Progenitor cell of endocrine pancreas (in vitro differentiated cells): Measurements from ENCODE around the gene PIK3R6. TPM values are rescaled to one million over a fixed set of nuclear protein-coding genes. Genes with fewer than 3 reads are reported as not detected.

Experiments used
- DNase-seq: peaks from one replicate; pipeline ENCODE4 v3.0.0; 2021; ENCODE audit warnings: low spot score; ENCODE audit not compliant: unreplicated experiment
- H3K27ac Mint-ChIP-seq: 2 replicates; pipeline ENCODE4 v1.8.0; 2021; ENCODE audit warnings: mild to moderate bottlenecking, moderate library complexity, mixed read lengths
- H3K27me3 Mint-ChIP-seq: 2 replicates; pipeline ENCODE4 v1.8.0; 2021; ENCODE audit warnings: mixed read lengths
- H3K36me3 Mint-ChIP-seq: 2 replicates; pipeline ENCODE4 v1.8.0; 2022; ENCODE audit warnings: mixed read lengths; ENCODE audit not compliant: insufficient read depth
- H3K4me1 Mint-ChIP-seq: 2 replicates; pipeline ENCODE4 v1.8.0; 2021; ENCODE audit warnings: low read depth, mixed read lengths
- H3K4me3 Mint-ChIP-seq: 2 replicates; pipeline ENCODE4 v1.8.0; 2021; ENCODE audit warnings: low read depth, mild to moderate bottlenecking, moderate library complexity, mixed read lengths
- H3K9me3 Mint-ChIP-seq: 2 replicates; pipeline ENCODE4 v1.8.0; 2021; ENCODE audit warnings: low read depth, mixed read lengths
- CTCF ChIP-seq: fragments of 200-600 bp; sonication (generic); IDR thresholded peaks from one replicate; pipeline ENCODE4 v1.5.0; 2021; ENCODE audit warnings: antibody characterized with exemption, mild to moderate bottlenecking; ENCODE audit not compliant: unreplicated experiment
- total RNA-seq: library from RNA; stranded (reverse); gene quantifications from 2 replicates; pipeline ENCODE4 v1.2.1, GENCODE V29; 2021

Gene PIK3R6
- total RNA-seq, 1 donor from 2014 or later = 0.07 TPM

DNA sequence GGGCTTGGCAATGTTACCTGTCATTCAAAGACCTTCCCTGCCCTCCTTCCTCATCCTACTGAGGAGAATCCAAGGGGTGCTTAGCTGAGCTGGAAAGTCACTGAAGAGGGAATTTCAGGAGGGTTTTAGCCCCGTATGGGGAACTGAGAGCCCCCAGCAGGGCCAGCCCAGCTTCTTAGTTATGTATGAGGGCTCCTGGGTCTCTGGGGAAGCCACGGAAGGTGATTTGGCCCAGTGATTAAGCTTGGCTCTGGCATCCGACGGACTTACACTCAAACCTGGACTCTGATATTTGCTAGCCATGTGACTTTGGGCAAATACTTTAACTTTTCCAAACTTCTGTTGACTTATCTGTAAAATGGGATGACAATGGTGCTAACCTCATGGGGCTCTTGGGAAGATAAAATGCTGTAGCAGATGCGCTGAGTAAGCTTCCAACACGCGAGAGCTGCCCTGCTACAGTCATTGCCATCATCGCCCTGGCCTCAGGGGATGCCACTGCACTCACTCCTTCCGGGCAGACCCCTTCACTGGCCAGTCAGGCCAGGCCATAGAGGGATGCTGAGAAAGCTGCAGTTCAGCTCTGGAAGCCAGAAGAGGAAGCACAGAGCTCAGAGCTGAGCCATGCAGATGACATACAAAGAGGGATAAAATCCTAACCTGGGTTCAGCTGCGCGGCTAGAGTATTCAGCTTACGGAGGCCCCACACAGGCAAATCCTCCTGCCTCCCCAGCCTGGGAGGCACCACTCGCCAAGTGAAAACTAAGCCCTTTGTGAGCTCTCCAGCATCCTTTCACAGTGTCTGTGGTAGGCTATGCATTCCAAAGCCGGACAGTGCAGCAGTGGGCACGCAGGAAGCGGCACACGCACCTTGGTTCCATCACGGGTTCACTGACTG lies 44.9 kb upstream of the PIK3R6 start:
- peaks cover 5% of the 10 kb centered on the region for H3K9me3 Mint-ChIP-seq
- no peak overlapping the region for H3K27ac Mint-ChIP-seq

GRCh38 chr17:8910969-8911604 lies 43.6 kb upstream of the PIK3R6 start:
- Mint-ChIP-seq H3K4me3 (no peak overlapping the region), H3K27ac (no peak overlapping the region), H3K9me3 (no peaks in the 10 kb centered on the region), H3K4me1 (no peaks in the 10 kb centered on the region), H3K27me3 (peaks cover 49% of the 10 kb centered on the region), H3K36me3 (no peaks in the 10 kb centered on the region)
- TF ChIP-seq CTCF = no peak
- DNase-seq = no peak

More for the DNA sequence above, 44.9 kb upstream of the PIK3R6 start:
- TF ChIP-seq CTCF = no peak
- no peak for DNase-seq
- H3K4me1 Mint-ChIP-seq = no peaks in the 10 kb centered on the region
- peaks cover 49% of the 10 kb centered on the region for H3K27me3 Mint-ChIP-seq
- H3K36me3 Mint-ChIP-seq = no peaks in the 10 kb centered on the region
- no peak overlapping the region for H3K4me3 Mint-ChIP-seq

DNA sequence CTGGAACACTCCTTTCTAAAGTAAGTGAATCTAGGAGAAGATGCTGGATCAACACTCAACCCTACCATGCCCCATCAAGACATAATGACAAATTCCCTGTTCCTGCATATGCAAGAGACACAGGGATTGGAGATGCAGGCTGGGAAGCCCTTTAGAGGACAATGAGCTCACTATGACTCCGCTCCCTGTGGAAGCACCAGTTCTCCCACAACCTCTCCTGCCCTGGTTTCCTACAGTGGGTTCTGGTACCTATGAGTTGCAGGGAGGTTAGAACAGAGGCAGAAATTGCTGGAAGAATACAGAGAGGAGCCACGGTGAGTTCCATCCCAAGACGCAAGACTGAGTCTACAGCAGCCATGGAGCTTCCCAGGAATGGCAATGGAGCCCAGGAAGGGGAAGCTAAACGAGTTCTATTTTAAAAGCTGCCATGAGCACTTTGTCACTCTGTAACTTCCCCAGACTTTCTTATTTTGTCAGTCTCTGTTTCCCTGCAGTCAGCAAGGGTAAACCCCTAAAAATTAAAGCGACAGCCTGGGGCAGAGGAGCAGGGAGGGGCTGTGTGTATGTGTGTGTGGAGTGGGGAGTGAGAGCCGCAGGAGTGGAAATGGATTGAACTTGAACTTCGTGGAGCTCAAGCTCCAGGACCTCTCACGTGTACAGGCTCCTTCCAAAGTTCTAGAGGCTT lies 42.3 kb upstream of the PIK3R6 start:
- H3K27ac Mint-ChIP-seq = no peak overlapping the region
- H3K27me3 Mint-ChIP-seq = peaks cover 51% of the 10 kb centered on the region
- no peaks in the 10 kb centered on the region for H3K9me3 Mint-ChIP-seq
- TF ChIP-seq CTCF = no peak
- H3K4me1 Mint-ChIP-seq = no peaks in the 10 kb centered on the region
- H3K36me3 Mint-ChIP-seq = no peaks in the 10 kb centered on the region
- no peak for DNase-seq
- H3K4me3 Mint-ChIP-seq = no peak overlapping the region

- H3K36me3 Mint-ChIP-seq = no peaks in the 10 kb centered on the region
- no peaks in the 10 kb centered on the region for H3K9me3 Mint-ChIP-seq
- peaks cover 2% of the 10 kb centered on the region for H3K4me1 Mint-ChIP-seq
- no peak overlapping the region for H3K4me3 Mint-ChIP-seq
- H3K27ac Mint-ChIP-seq = no peak overlapping the region
- TF ChIP-seq CTCF = no peak
- DNase-seq = no peak
- peaks cover 24% of the 10 kb centered on the region for H3K27me3 Mint-ChIP-seq
Measured at GRCh38 chr17:8905331-8905730, 37.9 kb upstream of the PIK3R6 start.

DNA sequence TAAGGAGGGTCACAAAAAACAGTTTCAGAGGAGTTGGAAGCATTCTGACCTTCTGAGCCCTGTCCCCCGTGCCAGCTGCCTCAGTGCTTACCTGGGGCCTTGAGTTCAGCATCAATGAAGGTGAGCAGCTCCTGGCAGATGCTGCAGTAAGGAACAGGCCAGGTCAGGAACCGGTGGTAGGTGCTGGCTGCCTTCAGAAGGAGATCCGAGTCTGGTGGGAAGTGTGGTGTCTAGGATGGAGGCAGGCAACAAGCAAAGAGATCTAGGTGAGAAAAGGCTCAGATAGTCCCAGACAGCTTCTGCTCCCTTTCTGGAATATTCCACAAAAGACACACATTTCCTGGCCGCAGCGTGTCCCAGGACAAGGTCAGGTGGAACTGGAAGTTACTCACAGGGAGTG lies 37.2 kb upstream of the PIK3R6 start:
- H3K27ac Mint-ChIP-seq = no peak overlapping the region
- no peaks in the 10 kb centered on the region for H3K9me3 Mint-ChIP-seq
- no peaks in the 10 kb centered on the region for H3K36me3 Mint-ChIP-seq
- no peak for DNase-seq
- no peak overlapping the region for H3K4me3 Mint-ChIP-seq
- no peak for TF ChIP-seq CTCF
- H3K4me1 Mint-ChIP-seq = peaks cover 5% of the 10 kb centered on the region
- peaks cover 21% of the 10 kb centered on the region for H3K27me3 Mint-ChIP-seq
